Stomach (tissue), 9 donors: ENCODE results near the gene BRSK2. TPM values are rescaled to one million over a fixed set of nuclear protein-coding genes. Genes with fewer than 3 reads are reported as not detected.

Source experiments
- DNase-seq, 2 donors: peaks; one replicate each; pipeline versions ENCODE4 v3.0.0 to v3.0.0-alpha.2; 2013 to 2019
- H3K27ac ChIP-seq, 5 donors: fragments of 200-600 bp in 4 of 5; sonication (generic) in 4 of 5; one replicate each; pipeline ENCODE4 v1.5.1; 2013 to 2019; ENCODE audit warnings: mild to moderate bottlenecking in 1 of 5, moderate library complexity in 1 of 5
- H3K27me3 ChIP-seq, 3 donors: fragments of 200-600 bp; sonication (generic); one replicate each; pipeline ENCODE4 v1.5.1; 2017 to 2019; ENCODE audit warnings: mixed run types in 1 of 3
- H3K36me3 ChIP-seq, 4 donors: fragments of 200-600 bp; sonication (generic); 1 replicate in 3 of 4; 2 replicates in 1 of 4; pipeline ENCODE4 v1.5.1; 2016 to 2019
- H3K4me1 ChIP-seq, 4 donors: fragments of 200-600 bp; sonication (generic); one replicate each; pipeline ENCODE4 v1.5.1; 2016 to 2019
- H3K4me3 ChIP-seq, 4 donors: fragments of 200-600 bp; sonication (generic) in 3 of 4; one replicate each; pipeline ENCODE4 v1.5.1; 2016 to 2019; ENCODE audit warnings: mild to moderate bottlenecking in 1 of 4
- H3K9me3 ChIP-seq, 4 donors: fragments of 200-600 bp; sonication (generic); one replicate each; pipeline ENCODE4 v1.5.1; 2016 to 2019
- CTCF ChIP-seq, 7 experiments: fragments of 450-650 bp in 4 of 7; fragments of 200-600 bp in 3 of 7; sonication (generic) in 3 of 7; IDR thresholded peaks; one replicate each; pipeline ENCODE4 v1.5.1; 2016 to 2019; ENCODE audit warnings: antibody characterized with exemption in 7 of 7, control low read depth in 2 of 7, mild to moderate bottlenecking in 1 of 7
- EP300 ChIP-seq: sonication (generic); formaldehyde crosslinking; IDR thresholded peaks from one replicate; pipeline ENCODE4 v1.6.1; 2017; ENCODE audit warnings: antibody characterized with exemption
- POLR2A ChIP-seq, 4 donors: fragments of 450-650 bp; IDR thresholded peaks; one replicate each; pipeline ENCODE4 v1.6.1; 2016; ENCODE audit warnings: antibody characterized with exemption in 4 of 4, control low read depth in 2 of 4, mild to moderate bottlenecking in 1 of 4, moderate library complexity in 1 of 4
- POLR2AphosphoS5 ChIP-seq, 3 donors: sonication (generic); formaldehyde crosslinking; IDR thresholded peaks; one replicate each; pipeline ENCODE4 v1.6.1; 2016; ENCODE audit warnings: antibody characterized with exemption in 3 of 3
- WGBS, 5 donors: extraction: QIAGEN DNeasy Blood & Tissue Kit in 3 of 5; methylation state at CpG; one replicate each; pipeline versions ENCODE4 v1.1.5 to v1.1.7; 2013 to 2018; 5-methylcytosine and 5-hydroxymethylcytosine counted together
- intact Hi-C: fragments of 100-400 bp; cut with DNase I; formaldehyde crosslinking; loops from one replicate; pipeline ENCODE4 v1.15.1; 2023; ENCODE audit warnings: low total_unique reads
- polyA plus RNA-seq, 3 donors: library from polyadenylated mRNA; stranded (reverse); fragments of 200-250 nt; gene quantifications; one replicate each; pipeline ENCODE4 v1.2.3, GENCODE V29; 2013
- total RNA-seq, 5 donors: library from RNA; depleted of rRNA; stranded (reverse); fragments of >200 nt; gene quantifications; one replicate each; pipeline versions ENCODE4 v1.1.0 to v1.2.3, GENCODE V29; 2014 to 2016
- donor health status: healthy with polysubstance abuse.
- donor health status: Bipolar disorder and iron deficiency.
- donor health status: healthy.

The BRSK2 gene
- total and polyA plus RNA-seq, 8 donors, result 1.8 to 6.9 (median 1.8) TPM; not detected in 3

- WGBS, 5 donors, result 92 to 100% (median 96%) methylated on average over 3 to 16 of the region's 16 CpGs
- H3K27ac ChIP-seq, result peak overlapping the region in 1 of 5 donors; percentile 93
- TF ChIP-seq EP300 (no peak), POLR2A (IDR thresholded peaks at IDR 0.05) (no peak), CTCF (IDR thresholded peaks at IDR 0.05) (no peak), POLR2AphosphoS5 (IDR thresholded peaks at IDR 0.05) (no peak)
Observed at GRCh38 chr11:1463056-1463455, 73.3 kb downstream of the BRSK2 start.

GRCh38 chr11:1466784-1467183 lies 77.0 kb downstream of the BRSK2 start:
- H3K4me1 ChIP-seq, result peaks cover 0 to 8% (median 4%) of the 10 kb centered on the region in 4 donors
- H3K27me3 ChIP-seq, result no peaks in the 10 kb centered on the region
- WGBS, 5 donors, result 87 to 92% (median 91%) methylated on average over 15 to 16 of the region's 16 CpGs
- H3K36me3 ChIP-seq, result peaks cover 19 to 75% (median 56%) of the 10 kb centered on the region in 4 donors
- H3K4me3 ChIP-seq, result no peak overlapping the region
- intact Hi-C loops, result no loop called here
- TF ChIP-seq POLR2AphosphoS5 (IDR thresholded peaks at IDR 0.05) (no peak), CTCF (IDR thresholded peaks at IDR 0.05) (no peak), POLR2A (IDR thresholded peaks at IDR 0.05) (no peak), EP300 (no peak)
- H3K27ac ChIP-seq, result no peak overlapping the region
- no peak for DNase-seq
- no peaks in the 10 kb centered on the region for H3K9me3 ChIP-seq

More at GRCh38 chr11:1463056-1463455, 73.3 kb downstream of the BRSK2 start:
- Histone ChIP-seq H3K9me3 (no peaks in the 10 kb centered on the region), H3K36me3 (peaks cover 0 to 38% (median 18%) of the 10 kb centered on the region in 4 donors), H3K4me3 (no peak overlapping the region), H3K4me1 (peaks cover 23 to 41% (median 36%) of the 10 kb centered on the region in 4 donors), H3K27me3 (no peaks in the 10 kb centered on the region)
- intact Hi-C loops, result no loop called here
- no peak for DNase-seq

- no peaks in the 10 kb centered on the region for H3K27me3 ChIP-seq
- intact Hi-C loops, result no loop called here
- WGBS, 5 donors, result 83 to 90% (median 84%) methylated on average over 9 of the region's 9 CpGs
- no peak overlapping the region for H3K4me3 ChIP-seq
- TF ChIP-seq POLR2AphosphoS5 (IDR thresholded peaks at IDR 0.05), result no peak
- no peak for TF ChIP-seq POLR2A (IDR thresholded peaks at IDR 0.05)
- no peak for TF ChIP-seq CTCF (IDR thresholded peaks at IDR 0.05)
- TF ChIP-seq EP300, result no peak
- no peak for DNase-seq
- peaks cover 19 to 80% (median 61%) of the 10 kb centered on the region in 4 donors for H3K36me3 ChIP-seq
- peaks cover 0 to 6% (median 0%) of the 10 kb centered on the region in 4 donors for H3K4me1 ChIP-seq
- H3K27ac ChIP-seq, result no peak overlapping the region
- no peaks in the 10 kb centered on the region for H3K9me3 ChIP-seq
Observed at GRCh38 chr11:1467270-1467669, 77.5 kb downstream of the BRSK2 start.

- no peak for DNase-seq
- WGBS, 5 donors, result 77 to 91% (median 79%) methylated on average over 17 to 18 of the region's 18 CpGs
- intact Hi-C loops, result no loop called here
- Histone ChIP-seq H3K4me3 (no peak overlapping the region), H3K36me3 (peaks cover 19 to 82% (median 68%) of the 10 kb centered on the region in 4 donors), H3K27ac (peak overlapping the region in 2 of 5 donors; percentile 23 to 46), H3K4me1 (peaks cover 0 to 6% (median 0%) of the 10 kb centered on the region in 4 donors), H3K27me3 (no peaks in the 10 kb centered on the region), H3K9me3 (no peaks in the 10 kb centered on the region)
- TF ChIP-seq CTCF (IDR thresholded peaks at IDR 0.05) (no peak), POLR2AphosphoS5 (IDR thresholded peaks at IDR 0.05) (no peak), POLR2A (IDR thresholded peaks at IDR 0.05) (no peak), EP300 (no peak)
Observed at GRCh38 chr11:1468002-1468401, 78.3 kb downstream of the BRSK2 start.
